ENCODE measurements around the gene LYPLAL1.

The LYPLAL1 gene

DNA sequence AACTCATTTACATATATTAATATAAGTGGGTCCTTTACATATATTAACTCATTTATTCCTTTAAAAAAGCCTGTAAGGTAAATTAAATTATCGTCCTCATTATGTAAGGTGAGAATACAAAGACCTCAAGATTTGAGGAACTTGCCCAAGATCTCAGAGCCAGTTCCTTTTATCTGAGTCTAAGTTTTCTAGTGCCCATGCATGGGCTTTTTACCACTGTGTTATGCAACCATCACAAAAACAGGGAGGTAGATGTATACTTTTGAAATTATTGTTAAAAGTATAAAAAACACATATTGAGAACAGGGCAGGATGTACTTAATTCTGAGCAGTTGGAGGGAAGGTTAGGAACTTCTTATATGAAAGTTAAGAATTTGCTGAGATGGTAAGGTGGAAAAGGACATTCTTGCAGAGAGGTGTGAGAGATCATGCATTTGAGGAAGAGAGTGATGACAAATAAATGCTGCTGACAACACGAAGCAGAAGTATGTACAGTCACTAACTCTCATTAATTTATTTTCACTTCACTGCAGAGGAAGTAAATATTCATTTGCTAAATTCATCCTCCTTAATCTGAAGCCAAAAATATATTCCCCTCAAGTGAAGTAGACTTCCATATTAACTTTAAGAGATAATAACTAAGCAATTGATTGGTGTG, 28.9 kb upstream of the LYPLAL1 start:
- Histone ChIP-seq H3K4me1 (ENCODE audit: control insufficient read depth, insufficient read depth, low read length) (no peaks in the 10 kb centered on the region), H3K36me3 (ENCODE audit: control insufficient read depth, insufficient read depth, low read length) (no peaks in the 10 kb centered on the region), H3K9me3 (ENCODE audit: control insufficient read depth, low read length) (no peaks in the 10 kb centered on the region), H3K27me3 (ENCODE audit: control insufficient read depth, insufficient read depth, low read length, poor library complexity, severe bottlenecking) (no peaks in the 10 kb centered on the region), H3K4me3 (ENCODE audit: insufficient read depth, low read depth, low read length) (no peak overlapping the region), H3K27ac (ENCODE audit: insufficient read depth, low read depth, low read length, poor library complexity, severe bottlenecking) (no peak overlapping the region)
- WGBS, 2 experiments = 93% methylated on average over 2 of the region's 2 CpGs

- WGBS, 2 experiments = 92 to 95% methylated on average over 1 of the region's 1 CpG
- Histone ChIP-seq H3K27me3 (ENCODE audit: control insufficient read depth, insufficient read depth, low read length, poor library complexity, severe bottlenecking) (no peaks in the 10 kb centered on the region), H3K4me3 (ENCODE audit: insufficient read depth, low read depth, low read length) (no peak overlapping the region), H3K4me1 (ENCODE audit: control insufficient read depth, insufficient read depth, low read length) (no peaks in the 10 kb centered on the region), H3K9me3 (ENCODE audit: control insufficient read depth, low read length) (no peaks in the 10 kb centered on the region), H3K36me3 (ENCODE audit: control insufficient read depth, insufficient read depth, low read length) (no peaks in the 10 kb centered on the region), H3K27ac (ENCODE audit: insufficient read depth, low read depth, low read length, poor library complexity, severe bottlenecking) (no peak overlapping the region)
Observed at GRCh38 chr1:219147571-219148019, 26.1 kb upstream of the LYPLAL1 start.

DNA sequence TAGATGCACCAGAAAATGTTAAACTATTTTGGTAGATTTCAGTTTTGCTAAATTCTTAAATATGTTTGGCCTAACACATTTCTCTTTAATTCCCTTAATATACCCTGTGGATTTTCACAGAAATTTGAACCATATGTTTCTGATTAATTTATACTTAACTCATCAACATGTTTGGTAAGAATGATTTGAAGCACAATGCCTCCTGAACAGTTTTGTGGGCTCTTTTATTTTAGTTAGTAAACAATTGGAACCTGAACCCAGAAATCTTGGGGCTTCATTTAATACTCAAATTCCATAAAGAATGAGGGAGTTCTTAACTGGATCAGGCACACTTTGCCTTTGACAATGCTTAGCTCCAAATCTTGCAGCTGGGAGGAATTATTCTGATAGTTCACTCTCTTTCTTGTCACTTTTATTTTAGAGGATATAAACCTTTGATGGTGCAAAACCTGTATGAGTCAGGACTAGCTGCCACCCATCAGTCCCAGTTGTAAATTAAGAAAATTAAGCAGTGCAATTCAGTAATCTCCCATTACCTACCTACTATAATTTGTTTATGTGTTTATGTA, 24.6 kb upstream of the LYPLAL1 start:
- Histone ChIP-seq H3K9me3 (ENCODE audit: control insufficient read depth, low read length) (no peaks in the 10 kb centered on the region), H3K4me3 (ENCODE audit: insufficient read depth, low read depth, low read length) (no peak overlapping the region), H3K36me3 (ENCODE audit: control insufficient read depth, insufficient read depth, low read length) (no peaks in the 10 kb centered on the region), H3K27ac (ENCODE audit: insufficient read depth, low read depth, low read length, poor library complexity, severe bottlenecking) (no peak overlapping the region), H3K27me3 (ENCODE audit: control insufficient read depth, insufficient read depth, low read length, poor library complexity, severe bottlenecking) (no peaks in the 10 kb centered on the region), H3K4me1 (ENCODE audit: control insufficient read depth, insufficient read depth, low read length) (no peaks in the 10 kb centered on the region)

- H3K4me1 ChIP-seq (ENCODE audit: control insufficient read depth, insufficient read depth, low read length) = no peaks in the 10 kb centered on the region
- H3K27me3 ChIP-seq (ENCODE audit: control insufficient read depth, insufficient read depth, low read length, poor library complexity, severe bottlenecking) = no peaks in the 10 kb centered on the region
- 85 to 86% methylated on average over 2 of the region's 3 CpGs for WGBS, 2 experiments
- no peaks in the 10 kb centered on the region for H3K9me3 ChIP-seq (ENCODE audit: control insufficient read depth, low read length)
- no peaks in the 10 kb centered on the region for H3K36me3 ChIP-seq (ENCODE audit: control insufficient read depth, insufficient read depth, low read length)
- H3K4me3 ChIP-seq (ENCODE audit: insufficient read depth, low read depth, low read length) = no peak overlapping the region
- no peak overlapping the region for H3K27ac ChIP-seq (ENCODE audit: insufficient read depth, low read depth, low read length, poor library complexity, severe bottlenecking)
Observed at GRCh38 chr1:219149953-219150352, 23.7 kb upstream of the LYPLAL1 start.

DNA sequence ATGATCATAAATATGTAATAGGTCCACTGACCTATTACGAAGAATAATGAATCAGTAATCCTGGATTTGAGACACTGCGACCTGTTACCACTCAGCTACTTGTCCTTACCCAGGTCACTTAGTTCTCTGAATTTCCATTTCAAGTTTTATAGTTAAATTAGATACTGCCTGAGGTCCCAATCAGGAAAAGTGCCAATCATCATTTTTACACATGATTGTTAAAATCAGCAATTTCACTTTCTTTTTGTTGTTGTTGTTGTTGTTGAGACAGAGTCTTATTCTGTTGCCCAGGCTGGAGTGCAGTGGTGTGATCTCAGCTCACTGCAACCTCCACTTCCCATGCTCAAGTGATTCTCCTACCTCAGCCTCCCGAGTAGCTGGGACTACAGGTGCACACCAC, 22.8 kb upstream of the LYPLAL1 start:
- Histone ChIP-seq H3K4me3 (ENCODE audit: insufficient read depth, low read depth, low read length) (no peak overlapping the region), H3K27me3 (ENCODE audit: control insufficient read depth, insufficient read depth, low read length, poor library complexity, severe bottlenecking) (no peaks in the 10 kb centered on the region), H3K9me3 (ENCODE audit: control insufficient read depth, low read length) (no peaks in the 10 kb centered on the region), H3K4me1 (ENCODE audit: control insufficient read depth, insufficient read depth, low read length) (no peaks in the 10 kb centered on the region), H3K36me3 (ENCODE audit: control insufficient read depth, insufficient read depth, low read length) (no peaks in the 10 kb centered on the region), H3K27ac (ENCODE audit: insufficient read depth, low read depth, low read length, poor library complexity, severe bottlenecking) (no peak overlapping the region)
- WGBS, 2 experiments = 90 to 93% methylated on average over 2 to 3 of the region's 3 CpGs

DNA sequence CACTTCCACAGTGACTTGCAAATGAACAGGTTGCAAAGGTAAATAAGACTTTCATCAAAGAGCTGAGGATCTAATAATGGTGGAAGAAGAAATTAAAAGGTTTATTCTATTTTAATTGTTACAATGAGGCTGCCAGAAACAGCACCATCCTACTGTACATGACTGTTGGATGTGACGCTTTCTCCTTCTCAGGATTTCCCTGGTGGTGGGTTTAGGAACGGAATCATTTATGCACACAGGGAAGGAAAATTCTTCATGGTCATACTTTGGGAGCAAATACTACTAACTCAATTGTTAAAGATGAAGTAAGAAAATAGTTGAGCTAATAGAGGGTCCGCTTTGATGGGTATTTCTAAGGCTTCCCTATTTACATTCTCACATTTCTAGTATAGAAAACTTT, 22.2 kb upstream of the LYPLAL1 start:
- Histone ChIP-seq H3K9me3 (ENCODE audit: control insufficient read depth, low read length) (no peaks in the 10 kb centered on the region), H3K27ac (ENCODE audit: insufficient read depth, low read depth, low read length, poor library complexity, severe bottlenecking) (no peak overlapping the region), H3K4me1 (ENCODE audit: control insufficient read depth, insufficient read depth, low read length) (no peaks in the 10 kb centered on the region), H3K36me3 (ENCODE audit: control insufficient read depth, insufficient read depth, low read length) (no peaks in the 10 kb centered on the region), H3K27me3 (ENCODE audit: control insufficient read depth, insufficient read depth, low read length, poor library complexity, severe bottlenecking) (no peaks in the 10 kb centered on the region), H3K4me3 (ENCODE audit: insufficient read depth, low read depth, low read length) (no peak overlapping the region)
- WGBS, 2 experiments = 100% methylated on average over 2 of the region's 3 CpGs

DNA sequence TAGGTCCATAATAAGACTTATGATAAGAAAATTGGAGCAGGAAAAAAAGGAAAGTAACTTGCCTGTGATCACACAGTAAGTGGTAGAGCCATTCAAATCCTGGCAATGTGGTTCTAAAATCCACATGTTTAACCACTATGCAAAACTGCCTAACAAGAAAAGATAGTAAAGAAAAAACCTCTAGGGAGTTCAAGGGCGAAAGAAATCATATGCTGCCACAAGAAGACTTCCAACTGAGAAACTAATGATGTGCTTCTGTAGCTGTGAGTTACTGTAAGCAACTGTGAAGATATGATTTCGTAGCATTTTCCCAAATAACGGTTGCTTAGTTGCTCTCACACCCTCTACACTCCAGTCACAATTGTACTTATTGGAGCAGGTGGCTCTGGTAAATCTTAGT, 20.9 kb upstream of the LYPLAL1 start:
- Histone ChIP-seq H3K4me3 (ENCODE audit: insufficient read depth, low read depth, low read length) (no peak overlapping the region), H3K36me3 (ENCODE audit: control insufficient read depth, insufficient read depth, low read length) (no peaks in the 10 kb centered on the region), H3K9me3 (ENCODE audit: control insufficient read depth, low read length) (no peaks in the 10 kb centered on the region), H3K27me3 (ENCODE audit: control insufficient read depth, insufficient read depth, low read length, poor library complexity, severe bottlenecking) (no peaks in the 10 kb centered on the region), H3K27ac (ENCODE audit: insufficient read depth, low read depth, low read length, poor library complexity, severe bottlenecking) (no peak overlapping the region), H3K4me1 (ENCODE audit: control insufficient read depth, insufficient read depth, low read length) (no peaks in the 10 kb centered on the region)
- WGBS, 2 experiments = 88 to 100% methylated on average over 1 of the region's 3 CpGs

DNA sequence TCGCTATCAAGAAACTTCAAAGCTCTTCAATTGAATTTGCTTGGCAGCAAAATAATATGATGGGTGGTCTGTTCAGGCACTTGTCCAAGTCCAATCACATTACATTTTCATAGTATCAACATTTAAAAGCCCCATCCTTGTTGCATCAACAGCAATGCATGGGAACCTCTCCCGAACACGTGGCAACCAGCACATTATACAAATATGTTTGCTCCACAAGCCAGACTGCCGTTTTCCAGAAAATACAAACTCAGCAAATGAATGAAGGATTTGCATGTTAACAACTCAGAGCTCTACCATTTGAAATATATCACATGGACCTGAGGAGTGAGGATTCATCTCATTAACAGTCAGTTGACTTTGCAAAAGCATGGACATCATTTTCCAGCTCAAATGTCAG, 20.0 kb upstream of the LYPLAL1 start:
- no peaks in the 10 kb centered on the region for H3K27me3 ChIP-seq (ENCODE audit: control insufficient read depth, insufficient read depth, low read length, poor library complexity, severe bottlenecking)
- H3K27ac ChIP-seq (ENCODE audit: insufficient read depth, low read depth, low read length, poor library complexity, severe bottlenecking) = no peak overlapping the region
- H3K36me3 ChIP-seq (ENCODE audit: control insufficient read depth, insufficient read depth, low read length) = no peaks in the 10 kb centered on the region
- no peak overlapping the region for H3K4me3 ChIP-seq (ENCODE audit: insufficient read depth, low read depth, low read length)
- 90 to 91% methylated on average over 4 of the region's 4 CpGs for WGBS, 2 experiments
- H3K9me3 ChIP-seq (ENCODE audit: control insufficient read depth, low read length) = no peaks in the 10 kb centered on the region
- H3K4me1 ChIP-seq (ENCODE audit: control insufficient read depth, insufficient read depth, low read length) = no peaks in the 10 kb centered on the region

GRCh38 chr1:219155135-219155534, 18.5 kb upstream of the LYPLAL1 start:
- Histone ChIP-seq H3K9me3 (ENCODE audit: control insufficient read depth, low read length) (no peaks in the 10 kb centered on the region), H3K4me1 (ENCODE audit: control insufficient read depth, insufficient read depth, low read length) (no peaks in the 10 kb centered on the region), H3K4me3 (ENCODE audit: insufficient read depth, low read depth, low read length) (no peak overlapping the region), H3K27ac (ENCODE audit: insufficient read depth, low read depth, low read length, poor library complexity, severe bottlenecking) (no peak overlapping the region), H3K36me3 (ENCODE audit: control insufficient read depth, insufficient read depth, low read length) (no peaks in the 10 kb centered on the region), H3K27me3 (ENCODE audit: control insufficient read depth, insufficient read depth, low read length, poor library complexity, severe bottlenecking) (no peaks in the 10 kb centered on the region)
- WGBS, 2 experiments = 85 to 97% methylated on average over 1 of the region's 1 CpG

DNA sequence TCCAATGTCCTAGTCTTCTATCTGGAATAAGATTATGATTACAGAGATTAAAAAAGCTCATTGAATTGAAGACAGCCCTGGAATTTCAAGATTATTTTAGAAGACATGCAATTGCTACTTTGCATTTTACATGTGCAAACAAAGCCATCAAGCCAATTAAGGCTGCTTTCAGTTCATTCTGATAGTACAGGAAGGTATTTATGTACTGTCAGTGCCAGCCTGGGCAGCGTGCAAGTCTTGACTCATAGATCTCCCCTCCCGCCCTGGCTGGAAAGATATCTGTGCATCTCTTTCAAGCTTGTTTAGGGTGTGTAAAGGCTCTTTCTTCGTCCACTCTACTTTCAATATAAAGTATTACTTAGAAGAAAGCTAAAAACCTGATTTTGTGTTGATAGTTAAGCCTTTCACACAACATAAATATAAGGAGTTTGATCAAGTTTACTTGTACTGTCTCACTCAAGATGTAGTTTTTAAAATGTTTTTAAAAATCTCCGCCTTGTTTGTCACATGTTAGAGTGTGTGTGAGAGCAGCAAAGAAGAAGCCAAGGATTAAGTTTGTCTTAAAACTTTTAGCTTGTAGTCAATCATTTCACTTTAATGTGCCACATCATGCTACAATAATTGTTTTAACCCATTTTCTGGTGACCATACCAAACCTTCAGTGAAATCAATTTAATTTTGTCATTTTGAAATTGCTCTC, 13.6 kb upstream of the LYPLAL1 start:
- WGBS, 2 experiments = 92 to 95% methylated on average over 2 of the region's 4 CpGs
- Histone ChIP-seq H3K9me3 (ENCODE audit: control insufficient read depth, low read length) (no peaks in the 10 kb centered on the region), H3K36me3 (ENCODE audit: control insufficient read depth, insufficient read depth, low read length) (no peaks in the 10 kb centered on the region), H3K4me3 (ENCODE audit: insufficient read depth, low read depth, low read length) (no peak overlapping the region), H3K27ac (ENCODE audit: insufficient read depth, low read depth, low read length, poor library complexity, severe bottlenecking) (no peak overlapping the region), H3K4me1 (ENCODE audit: control insufficient read depth, insufficient read depth, low read length) (no peaks in the 10 kb centered on the region), H3K27me3 (ENCODE audit: control insufficient read depth, insufficient read depth, low read length, poor library complexity, severe bottlenecking) (no peaks in the 10 kb centered on the region)
